Liver (tissue), 3 donors: ENCODE results near the gene CLEC5A.

Source experiments
- ATF3 ChIP-seq: IDR thresholded peaks from 2 replicates; pipeline ENCODE4 v1.6.1; 2016; ENCODE audit warnings: antibody characterized with exemption
- EGR1 ChIP-seq, 2 donors: IDR thresholded peaks; 2 replicates each; pipeline ENCODE4 v1.6.1; 2016 to 2018; ENCODE audit warnings: antibody characterized with exemption in 2 of 2, low read depth in 2 of 2
- REST ChIP-seq: IDR thresholded peaks from 2 replicates; pipeline ENCODE4 v1.6.1; 2016; ENCODE audit warnings: antibody characterized with exemption, mild to moderate bottlenecking
- YY1 ChIP-seq: IDR thresholded peaks from 2 replicates; pipeline ENCODE4 v1.6.1; 2016; ENCODE audit warnings: antibody characterized with exemption, mild to moderate bottlenecking
- TF ChIP-seq, protein P1 (sequence below): fragments of 150-350 bp; IDR thresholded peaks from 2 replicates; pipeline ENCODE4 v1.5.1; 2017; ENCODE audit warnings: improper control_type of control experiment, low read depth, low read length; ENCODE audit not compliant: missing input control
- donor health status: healthy.
- donor health status: healthy.

DNA sequence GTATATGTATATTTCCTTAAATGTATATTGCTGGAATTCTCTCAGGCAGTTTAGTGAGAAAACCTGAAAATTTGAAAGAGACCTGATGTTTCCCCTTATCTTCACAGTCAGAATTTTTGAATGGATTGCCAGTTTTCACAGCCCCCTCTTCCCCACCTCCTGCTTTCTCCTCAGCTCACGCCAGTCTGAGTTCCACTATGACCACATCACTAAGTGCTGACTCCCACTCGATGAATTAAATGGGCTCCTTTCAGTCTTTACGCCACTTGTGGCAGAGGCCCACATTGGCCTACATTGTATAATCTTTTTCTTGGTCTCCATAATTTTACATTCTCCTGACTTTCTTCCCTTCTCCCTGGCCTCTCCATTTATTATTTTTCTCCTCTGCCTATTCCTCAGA, 3.1 kb upstream of the CLEC5A start:
- TF ChIP-seq, protein P1, sequence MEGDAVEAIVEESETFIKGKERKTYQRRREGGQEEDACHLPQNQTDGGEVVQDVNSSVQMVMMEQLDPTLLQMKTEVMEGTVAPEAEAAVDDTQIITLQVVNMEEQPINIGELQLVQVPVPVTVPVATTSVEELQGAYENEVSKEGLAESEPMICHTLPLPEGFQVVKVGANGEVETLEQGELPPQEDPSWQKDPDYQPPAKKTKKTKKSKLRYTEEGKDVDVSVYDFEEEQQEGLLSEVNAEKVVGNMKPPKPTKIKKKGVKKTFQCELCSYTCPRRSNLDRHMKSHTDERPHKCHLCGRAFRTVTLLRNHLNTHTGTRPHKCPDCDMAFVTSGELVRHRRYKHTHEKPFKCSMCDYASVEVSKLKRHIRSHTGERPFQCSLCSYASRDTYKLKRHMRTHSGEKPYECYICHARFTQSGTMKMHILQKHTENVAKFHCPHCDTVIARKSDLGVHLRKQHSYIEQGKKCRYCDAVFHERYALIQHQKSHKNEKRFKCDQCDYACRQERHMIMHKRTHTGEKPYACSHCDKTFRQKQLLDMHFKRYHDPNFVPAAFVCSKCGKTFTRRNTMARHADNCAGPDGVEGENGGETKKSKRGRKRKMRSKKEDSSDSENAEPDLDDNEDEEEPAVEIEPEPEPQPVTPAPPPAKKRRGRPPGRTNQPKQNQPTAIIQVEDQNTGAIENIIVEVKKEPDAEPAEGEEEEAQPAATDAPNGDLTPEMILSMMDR: no peak
- TF ChIP-seq EGR1 (IDR thresholded peaks at IDR 0.05; ENCODE audit: low read depth in 2 of 2) (no peak), ATF3 (no peak), YY1 (no peak), REST (no peak)
